IMR-90 (cell line): ENCODE measurements around the gene NCKAP5. TPM values are rescaled to one million over a fixed set of nuclear protein-coding genes. Genes with fewer than 3 reads are reported as not detected.

Source experiments
- ATAC-seq: fragments of 200-7000 bp; cut with Tn5 transposase; 2 replicates; pipeline ENCODE4 v1.9.1; 2020; ENCODE audit warnings: low read depth, mild to moderate bottlenecking, moderate library complexity
- BruUV-seq: library from RNA; stranded (reverse); fragments of 400-500 nt; replicated peaks from 2 replicates; lab custom pipeline; 2021; lab: Mats Ljungman, UMichigan
- CTCF ChIA-PET: fragments of 300-600 bp; formaldehyde crosslinking; extraction: SDS; loops from one replicate; lab custom pipeline; 2021; ENCODE audit warnings: antibody characterized with exemption; lab: Yijun Ruan, JAX
- POLR2A ChIA-PET: fragments of 300-600 bp; sonication (Branson Sonifier 250); formaldehyde crosslinking; loops from one replicate; lab custom pipeline; 2022; ENCODE audit warnings: antibody characterized with exemption; ENCODE audit not compliant: unreplicated experiment; lab: Charles Lee
- DNase-seq: peaks from one replicate; pipeline ENCODE4 v3.0.0; 2013
- H2AFZ ChIP-seq: replicated peaks from 2 replicates; pipeline ENCODE3; 2013; ENCODE audit warnings: low read length, mild to moderate bottlenecking; ENCODE audit not compliant: poor library complexity
- H2AK5ac ChIP-seq: 2 replicates; pipeline ENCODE4 v1.6.1; 2013; ENCODE audit warnings: low read depth, low read length, inconsistent platforms
- H2AK9ac ChIP-seq: replicated peaks from 2 replicates; pipeline ENCODE3; 2013; ENCODE audit warnings: mild to moderate bottlenecking, low read depth, low read length, moderate library complexity; ENCODE audit not compliant: poor library complexity
- H2BK120ac ChIP-seq: 2 replicates; pipeline ENCODE4 v1.6.1; 2013; ENCODE audit warnings: low read depth, low read length, inconsistent platforms
- H2BK15ac ChIP-seq: 3 replicates; pipeline ENCODE4 v1.6.1; 2013; ENCODE audit warnings: low read depth, low read length, inconsistent platforms
- H2BK20ac ChIP-seq: 2 replicates; pipeline ENCODE4 v1.6.1; 2013; ENCODE audit warnings: low read depth, mild to moderate bottlenecking, inconsistent platforms, low read length, moderate library complexity
- H2BK5ac ChIP-seq: 2 replicates; pipeline ENCODE4 v1.6.1; 2013; ENCODE audit warnings: mild to moderate bottlenecking, low read depth, low read length, inconsistent platforms; ENCODE audit not compliant: poor library complexity, severe bottlenecking
- H3K14ac ChIP-seq: replicated peaks from 2 replicates; pipeline ENCODE4 v1.6.1; 2013; ENCODE audit warnings: low read depth, low read length, inconsistent platforms
- H3K18ac ChIP-seq: 2 replicates; pipeline ENCODE4 v1.6.1; 2013; ENCODE audit warnings: low read depth, low read length, control low read depth
- H3K23ac ChIP-seq: 2 replicates; pipeline ENCODE4 v1.6.1; 2013; ENCODE audit warnings: low read depth, low read length, inconsistent platforms
- H3K27ac ChIP-seq: 2 replicates; pipeline ENCODE4 v1.5.1; 2013; ENCODE audit warnings: mild to moderate bottlenecking, control low read depth, low read length; ENCODE audit not compliant: insufficient read depth
- H3K27me3 ChIP-seq: 2 replicates; pipeline ENCODE4 v1.6.1; 2013; ENCODE audit warnings: low read length; ENCODE audit not compliant: control insufficient read depth, insufficient read depth
- H3K36me3 ChIP-seq: 2 replicates; pipeline ENCODE4 v1.6.1; 2013; ENCODE audit warnings: low read length, mixed read lengths; ENCODE audit not compliant: control insufficient read depth, insufficient read depth
- H3K4ac ChIP-seq: 2 replicates; pipeline ENCODE4 v1.6.1; 2013; ENCODE audit warnings: low read depth, low read length, inconsistent platforms
- H3K4me1 ChIP-seq: 2 replicates; pipeline ENCODE4 v1.6.1; 2013; ENCODE audit warnings: low read length, mixed read lengths; ENCODE audit not compliant: control insufficient read depth, insufficient read depth
- H3K4me2 ChIP-seq: 2 replicates; pipeline ENCODE4 v1.6.1; 2013; ENCODE audit warnings: low read depth, mild to moderate bottlenecking, control low read depth, low read length, moderate library complexity
- H3K4me3 ChIP-seq: 2 replicates; pipeline ENCODE4 v1.5.1; 2013; ENCODE audit warnings: low read depth, mild to moderate bottlenecking, control low read depth, low read length, moderate library complexity; ENCODE audit not compliant: insufficient read depth
- H3K56ac ChIP-seq: 2 replicates; pipeline ENCODE4 v1.6.1; 2013; ENCODE audit warnings: low read length, inconsistent platforms; ENCODE audit not compliant: insufficient read depth; ENCODE audit errors: extremely low read depth
- H3K79me1 ChIP-seq, 2 experiments: 2 replicates each; pipeline ENCODE4 v1.6.1; 2013; ENCODE audit warnings: low read length in 2 of 2, inconsistent platforms in 1 of 2, low read depth in 1 of 2
- H3K9ac ChIP-seq: 2 replicates; pipeline ENCODE4 v1.6.1; 2013; ENCODE audit warnings: low read depth, low read length, control low read depth
- H3K9me1 ChIP-seq: 2 replicates; pipeline ENCODE4 v1.6.1; 2013; ENCODE audit warnings: low read length, inconsistent platforms; ENCODE audit not compliant: insufficient read depth
- H3K9me3 ChIP-seq: 2 replicates; pipeline ENCODE4 v1.6.1; 2013; ENCODE audit warnings: low read length; ENCODE audit not compliant: control insufficient read depth, insufficient read depth
- H4K20me1 ChIP-seq: 2 replicates; pipeline ENCODE4 v1.6.1; 2013; ENCODE audit warnings: low read length, inconsistent platforms; ENCODE audit not compliant: insufficient read depth
- H4K5ac ChIP-seq: 2 replicates; pipeline ENCODE4 v1.6.1; 2013; ENCODE audit warnings: mild to moderate bottlenecking, low read depth, low read length, control low read depth
- H4K8ac ChIP-seq, 2 experiments: 2 replicates each; pipeline ENCODE4 v1.6.1; 2013; ENCODE audit warnings: low read depth in 2 of 2, low read length in 2 of 2, control low read depth in 1 of 2, inconsistent platforms in 1 of 2
- H4K91ac ChIP-seq: 2 replicates; pipeline ENCODE4 v1.6.1; 2013; ENCODE audit warnings: low read depth, low read length, inconsistent platforms; ENCODE audit not compliant: insufficient read depth
- BHLHE40 ChIP-seq: fragments of 150-350 bp; IDR thresholded peaks from 2 replicates; pipeline ENCODE4 v1.6.1; 2016; ENCODE audit warnings: mild to moderate bottlenecking, low read depth, low read length
- CEBPB ChIP-seq: IDR thresholded peaks from 2 replicates; pipeline ENCODE4 v1.6.1; 2012; ENCODE audit warnings: low read depth, low read length, improper control_type of control experiment
- CHD1 ChIP-seq: IDR thresholded peaks from 2 replicates; pipeline ENCODE4 v1.6.1; 2012; ENCODE audit warnings: low read depth, low read length, improper control_type of control experiment
- CTCF ChIP-seq: conservative IDR thresholded peaks from 2 replicates; pipeline ENCODE4 v1.5.1; 2012; ENCODE audit warnings: mild to moderate bottlenecking, low read depth, low read length, improper control_type of control experiment
- ELK1 ChIP-seq: fragments of 150-350 bp; IDR thresholded peaks from 2 replicates; pipeline ENCODE4 v1.6.1; 2016; ENCODE audit warnings: low read depth, mild to moderate bottlenecking, low read length, moderate library complexity, borderline replicate concordance
- FOS ChIP-seq: fragments of 150-350 bp; IDR thresholded peaks from 2 replicates; pipeline ENCODE4 v1.6.1; 2016; ENCODE audit warnings: low read depth, low read length
- MAFK ChIP-seq: IDR thresholded peaks from 2 replicates; pipeline ENCODE4 v1.6.1; 2012; ENCODE audit warnings: low read depth, low read length, improper control_type of control experiment
- MAZ ChIP-seq: IDR thresholded peaks from 2 replicates; pipeline ENCODE4 v1.6.1; 2012; ENCODE audit warnings: low read depth, mild to moderate bottlenecking, low read length, improper control_type of control experiment, moderate library complexity, borderline replicate concordance
- MXI1 ChIP-seq: IDR thresholded peaks from 2 replicates; pipeline ENCODE4 v1.6.1; 2012; ENCODE audit warnings: low read depth, mild to moderate bottlenecking, low read length, moderate library complexity, borderline replicate concordance
- NFE2L2 ChIP-seq: fragments of 150-350 bp; IDR thresholded peaks from 2 replicates; pipeline ENCODE4 v1.6.1; 2016; ENCODE audit warnings: low read depth, mild to moderate bottlenecking, low read length
- POLR2A ChIP-seq: IDR thresholded peaks from 2 replicates; pipeline ENCODE4 v1.6.1; 2012; ENCODE audit warnings: mild to moderate bottlenecking, low read depth, low read length
- RAD21 ChIP-seq: IDR thresholded peaks from 2 replicates; pipeline ENCODE4 v1.6.1; 2012; ENCODE audit warnings: low read length, improper control_type of control experiment
- RCOR1 ChIP-seq: IDR thresholded peaks from 2 replicates; pipeline ENCODE4 v1.6.1; 2012; ENCODE audit warnings: mild to moderate bottlenecking, low read length, improper control_type of control experiment; ENCODE audit not compliant: insufficient replicate concordance
- SMC3 ChIP-seq: fragments of 150-350 bp; IDR thresholded peaks from 2 replicates; pipeline ENCODE4 v1.6.1; 2016; ENCODE audit warnings: low read depth, mild to moderate bottlenecking, antibody characterized with exemption, low read length, moderate library complexity
- USF2 ChIP-seq: fragments of 150-350 bp; IDR thresholded peaks from 2 replicates; pipeline ENCODE4 v1.6.1; 2017; ENCODE audit warnings: mild to moderate bottlenecking, antibody characterized with exemption, low read length, low read depth
- WGBS, 2 experiments: methylation state at CpG; one replicate each; pipeline versions ENCODE4 v1.1.5 to v1.1.7; 2013; ENCODE audit warnings: missing lambda C conversion rate in 2 of 2; ENCODE audit not compliant: insufficient read length in 1 of 2; ENCODE audit errors: extremely low coverage in 2 of 2; 5-methylcytosine and 5-hydroxymethylcytosine counted together
- dilution Hi-C: fragments of 300-500 bp; cut with HindIII; formaldehyde crosslinking; loops from one replicate; pipeline ENCODE4 v1.14.3; 2018; ENCODE audit warnings: low sequenced_read_pairs; ENCODE audit not compliant: unreplicated experiment
- in situ Hi-C: fragments of 300-500 bp; cut with MboI; formaldehyde crosslinking; loops from 3 replicates; pipeline ENCODE4 v1.14.3; 2019; ENCODE audit warnings: low sequenced_read_pairs, inconsistent platforms, mixed read lengths
- intact Hi-C: fragments of 100-400 bp; cut with micrococcal nuclease; formaldehyde crosslinking; loops from 2 replicates; pipeline ENCODE4 v1.10.0; 2022
- polyA plus RNA-seq, 3 experiments: library from polyadenylated mRNA; depleted of rRNA; stranded (reverse); fragments of >200 nt; gene quantifications; 2 replicates each; pipeline ENCODE4 v1.2.3, GENCODE V29; 2012; ENCODE audit warnings: low replicate concordance in 1 of 3
- total RNA-seq: library from RNA; depleted of rRNA; stranded (reverse); fragments of >200 nt; gene quantifications from 2 replicates; pipeline ENCODE4 v1.2.3, GENCODE V29; 2012

Gene NCKAP5
- total and polyA plus RNA-seq, 2 of the 4 experiments (the other 2 are of a cell fraction): 2.7 to 3.9 TPM

- Histone ChIP-seq H3K4me2 (peak overlapping the region; percentile 63; the same call in 1 of the 2 replicates), H3K79me1 (peaks cover 34 to 69% of the 10 kb centered on the region in 2 experiments), H3K9me3 (no peaks in the 10 kb centered on the region), H2AK9ac (no peak overlapping the region), H3K4me1 (peaks cover 17% of the 10 kb centered on the region), H4K5ac (peak overlapping the region; percentile 59; the same call in 1 of the 2 replicates), H4K8ac (peak overlapping the region in 1 of 2 experiments; percentile 88; a peak in 2 of 4 replicates), H3K27me3 (no peaks in the 10 kb centered on the region), H3K14ac (peak overlapping the region; percentile 79), H2BK20ac (peak overlapping the region; percentile 23; the same call in 1 of the 2 replicates), H3K4ac (peak overlapping the region; percentile 79), H2BK120ac (peak overlapping the region; percentile 85), H3K9ac (peak overlapping the region; percentile 58; the same call in 1 of the 2 replicates), H3K9me1 (peaks cover 8% of the 10 kb centered on the region), H3K56ac (peak overlapping the region; percentile 29; the same call in 1 of the 2 replicates), H3K4me3 (no peak overlapping the region), H4K91ac (peak overlapping the region; percentile 7; the same call in 1 of the 2 replicates), H2BK5ac (peak overlapping the region; percentile 72), H3K36me3 (peaks cover 7% of the 10 kb centered on the region; the same call in 1 of the 2 replicates), H3K23ac (peak overlapping the region; percentile 63; the same call in 1 of the 2 replicates), H3K27ac (peak overlapping the region; percentile 57; the same call in 1 of the 2 replicates), H2BK15ac (peak overlapping the region; percentile 33; the same call in 1 of the 3 replicates), H2AFZ (no peak overlapping the region), H4K20me1 (no peaks in the 10 kb centered on the region), H3K18ac (peak overlapping the region; percentile 30; the same call in 1 of the 2 replicates), H2AK5ac (peak overlapping the region; percentile 54; the same call in 1 of the 2 replicates)
- ChIA-PET CTCF (interaction anchor here (0.7 to 0.8 kb wide), 3 partner anchors 13 to 85 kb away, joined by 3 to 4 read pairs (median 4); no protein-coding TSS in a partner anchor), POLR2A (no interaction called here)
- intact Hi-C loops: no loop called here
- WGBS, 2 experiments: no CpG with 5 or more reads among the region's 2 CpGs
- dilution Hi-C loops: no loop called here
- ATAC-seq: peak; percentile 44
- in situ Hi-C loops: loop anchor here (10.0 kb wide), 1 partner anchor 309 kb away; the partner anchor contains the start of gene NCKAP5
- BruUV-seq: no TSS peak
- no peak for DNase-seq
- no peak for TF ChIP-seq RCOR1
- TF ChIP-seq MXI1: no peak
- TF ChIP-seq MAFK: no peak
- no peak for TF ChIP-seq RAD21
- TF ChIP-seq BHLHE40: no peak
- TF ChIP-seq MAZ: no peak
- TF ChIP-seq NFE2L2: no peak
- no peak for TF ChIP-seq SMC3
- TF ChIP-seq USF2: no peak
- TF ChIP-seq CHD1: no peak
- no peak for TF ChIP-seq CEBPB
- no peak for TF ChIP-seq CTCF
- no peak for TF ChIP-seq POLR2A
- no peak for TF ChIP-seq FOS
- no peak for TF ChIP-seq ELK1
These were observed 312.9 kb downstream of the NCKAP5 start for GRCh38 chr2:133255360-133255759.
